ENCODE data around the gene CECR2.

CECR2 gene

DNA sequence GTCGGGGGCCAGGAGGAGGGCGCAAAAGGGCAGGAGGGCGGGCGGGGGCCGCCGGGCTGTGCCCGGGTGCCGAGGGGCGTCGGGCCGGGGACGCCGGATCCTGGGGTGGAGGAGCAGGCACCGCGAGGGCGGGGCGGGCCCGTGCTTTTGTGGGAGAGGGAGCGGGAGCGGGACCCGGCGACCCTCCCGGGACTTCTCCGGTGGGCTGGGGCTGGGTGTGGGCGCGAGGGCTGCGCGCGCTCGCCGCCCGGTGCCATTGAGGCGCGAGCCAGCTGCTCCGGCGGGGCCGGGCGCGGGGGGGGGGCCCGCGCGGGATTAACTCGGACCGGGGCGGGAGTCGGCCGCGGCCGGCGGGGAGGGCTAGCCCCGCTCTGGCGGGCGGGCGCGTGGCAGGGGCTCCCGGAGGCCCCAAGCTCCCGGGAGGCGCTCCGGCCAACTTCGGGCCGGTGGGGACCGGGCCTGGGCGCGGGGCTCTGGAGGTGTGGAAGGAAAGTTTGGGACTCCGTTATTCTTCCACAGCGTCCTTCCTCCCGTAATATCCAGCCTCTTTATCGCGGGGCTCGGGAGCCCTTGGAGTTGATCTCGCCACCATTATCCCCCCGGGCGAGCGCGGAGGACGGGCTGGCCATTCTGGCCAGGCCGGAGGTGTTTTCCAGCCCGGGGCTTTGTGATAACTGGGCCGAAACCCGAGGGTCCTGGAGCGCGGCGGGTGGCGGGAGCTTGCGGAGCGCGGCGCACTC lies 936 bp downstream of the CECR2 start:
- Histone ChIP-seq H3K9me3 (ENCODE audit: severe bottlenecking) (no peaks in the 10 kb centered on the region), H3K27ac (ENCODE audit: poor library complexity, severe bottlenecking) (no peak overlapping the region), H3K36me3 (ENCODE audit: low read depth) (no peaks in the 10 kb centered on the region), H3K4me3 (ENCODE audit: severe bottlenecking) (peak overlapping the region; percentile 20), H3K27me3 (ENCODE audit: insufficient read depth, poor library complexity, severe bottlenecking) (peaks cover 70% of the 10 kb centered on the region), H3K4me1 (ENCODE audit: insufficient read depth, poor library complexity, severe bottlenecking) (no peaks in the 10 kb centered on the region)
- TF ChIP-seq, protein P1, sequence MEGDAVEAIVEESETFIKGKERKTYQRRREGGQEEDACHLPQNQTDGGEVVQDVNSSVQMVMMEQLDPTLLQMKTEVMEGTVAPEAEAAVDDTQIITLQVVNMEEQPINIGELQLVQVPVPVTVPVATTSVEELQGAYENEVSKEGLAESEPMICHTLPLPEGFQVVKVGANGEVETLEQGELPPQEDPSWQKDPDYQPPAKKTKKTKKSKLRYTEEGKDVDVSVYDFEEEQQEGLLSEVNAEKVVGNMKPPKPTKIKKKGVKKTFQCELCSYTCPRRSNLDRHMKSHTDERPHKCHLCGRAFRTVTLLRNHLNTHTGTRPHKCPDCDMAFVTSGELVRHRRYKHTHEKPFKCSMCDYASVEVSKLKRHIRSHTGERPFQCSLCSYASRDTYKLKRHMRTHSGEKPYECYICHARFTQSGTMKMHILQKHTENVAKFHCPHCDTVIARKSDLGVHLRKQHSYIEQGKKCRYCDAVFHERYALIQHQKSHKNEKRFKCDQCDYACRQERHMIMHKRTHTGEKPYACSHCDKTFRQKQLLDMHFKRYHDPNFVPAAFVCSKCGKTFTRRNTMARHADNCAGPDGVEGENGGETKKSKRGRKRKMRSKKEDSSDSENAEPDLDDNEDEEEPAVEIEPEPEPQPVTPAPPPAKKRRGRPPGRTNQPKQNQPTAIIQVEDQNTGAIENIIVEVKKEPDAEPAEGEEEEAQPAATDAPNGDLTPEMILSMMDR (IDR thresholded peaks at IDR 0.05; ENCODE audit: poor library complexity, severe bottlenecking) = no peak
- ATAC-seq (ENCODE audit: low read depth) = no peak
- DNase-seq (ENCODE audit: low spot score) = no peak

DNA sequence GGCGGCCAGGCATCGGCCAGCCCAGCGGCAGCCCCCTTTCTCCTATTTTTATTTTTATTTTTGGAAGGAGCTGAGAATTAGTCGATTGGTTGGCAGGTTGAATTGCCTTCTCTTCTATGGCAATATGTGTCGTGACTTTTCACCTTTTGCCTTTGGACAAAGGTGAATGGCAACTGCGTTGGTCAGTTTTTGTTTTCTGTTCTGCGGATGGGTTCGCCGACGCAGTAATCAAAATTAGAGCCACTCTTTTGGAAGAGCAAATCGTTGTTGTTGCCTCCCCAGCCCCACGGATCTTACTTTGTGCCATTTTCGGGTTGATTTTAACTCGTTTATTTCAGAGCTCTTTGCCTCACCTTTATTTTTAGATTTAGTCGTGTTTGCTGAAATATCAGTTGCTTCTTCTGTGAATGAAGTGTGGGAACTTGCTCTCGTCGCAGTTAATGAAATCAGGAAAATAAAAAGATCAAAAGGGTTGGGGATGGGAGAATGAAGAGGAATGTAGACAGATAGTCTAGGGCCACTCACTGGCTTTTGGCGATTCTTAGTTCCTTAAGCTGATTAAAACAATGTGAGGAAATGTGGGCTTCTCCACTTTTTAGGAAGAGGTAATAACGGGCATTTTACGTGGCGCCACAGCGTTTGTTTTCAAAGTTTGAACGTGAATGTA lies 1.6 kb downstream of the CECR2 start:
- Histone ChIP-seq H3K4me1 (ENCODE audit: insufficient read depth, poor library complexity, severe bottlenecking) (no peaks in the 10 kb centered on the region), H3K9me3 (ENCODE audit: severe bottlenecking) (no peaks in the 10 kb centered on the region), H3K36me3 (ENCODE audit: low read depth) (no peaks in the 10 kb centered on the region), H3K27ac (ENCODE audit: poor library complexity, severe bottlenecking) (no peak overlapping the region), H3K4me3 (ENCODE audit: severe bottlenecking) (no peak overlapping the region), H3K27me3 (ENCODE audit: insufficient read depth, poor library complexity, severe bottlenecking) (peaks cover 70% of the 10 kb centered on the region)
- DNase-seq (ENCODE audit: low spot score) (no peak), ATAC-seq (ENCODE audit: low read depth) (no peak)
- TF ChIP-seq, protein P1 (IDR thresholded peaks at IDR 0.05; ENCODE audit: poor library complexity, severe bottlenecking) = no peak

GRCh38 chr22:17371448-17371847 lies 2.2 kb downstream of the CECR2 start:
- TF ChIP-seq, protein P1 (IDR thresholded peaks at IDR 0.05; ENCODE audit: poor library complexity, severe bottlenecking) = no peak
- Histone ChIP-seq H3K27me3 (ENCODE audit: insufficient read depth, poor library complexity, severe bottlenecking) (peaks cover 65% of the 10 kb centered on the region), H3K4me3 (ENCODE audit: severe bottlenecking) (no peak overlapping the region), H3K36me3 (ENCODE audit: low read depth) (no peaks in the 10 kb centered on the region), H3K4me1 (ENCODE audit: insufficient read depth, poor library complexity, severe bottlenecking) (no peaks in the 10 kb centered on the region), H3K9me3 (ENCODE audit: severe bottlenecking) (no peaks in the 10 kb centered on the region), H3K27ac (ENCODE audit: poor library complexity, severe bottlenecking) (no peak overlapping the region)
- DNase-seq (ENCODE audit: low spot score) (no peak), ATAC-seq (ENCODE audit: low read depth) (no peak)

DNA sequence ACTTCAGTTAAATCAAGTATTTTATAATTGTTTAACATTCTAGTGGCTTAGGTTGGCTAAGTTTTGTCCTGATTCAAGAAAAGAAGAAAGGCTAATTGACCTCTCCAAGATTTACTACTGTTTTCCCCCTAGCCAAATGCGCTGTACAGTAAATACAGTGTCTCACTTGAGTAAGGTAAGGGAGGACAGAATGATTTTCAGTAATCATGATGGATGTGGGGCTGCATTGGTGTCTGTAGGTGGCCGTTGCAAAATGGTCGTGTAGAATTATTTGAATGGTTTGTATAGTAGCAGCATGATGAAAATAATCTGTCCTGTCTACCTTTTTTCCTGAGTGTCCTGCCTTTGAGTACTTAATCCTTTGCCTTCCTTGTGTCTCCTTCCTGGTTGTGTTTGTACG lies 4.6 kb downstream of the CECR2 start:
- Histone ChIP-seq H3K27ac (ENCODE audit: poor library complexity, severe bottlenecking) (no peak overlapping the region), H3K4me3 (ENCODE audit: severe bottlenecking) (no peak overlapping the region), H3K4me1 (ENCODE audit: insufficient read depth, poor library complexity, severe bottlenecking) (no peaks in the 10 kb centered on the region), H3K9me3 (ENCODE audit: severe bottlenecking) (no peaks in the 10 kb centered on the region), H3K36me3 (ENCODE audit: low read depth) (no peaks in the 10 kb centered on the region), H3K27me3 (ENCODE audit: insufficient read depth, poor library complexity, severe bottlenecking) (peaks cover 41% of the 10 kb centered on the region)
- TF ChIP-seq, protein P1 (IDR thresholded peaks at IDR 0.05; ENCODE audit: poor library complexity, severe bottlenecking) = no peak
- DNase-seq (ENCODE audit: low spot score) = no peak
- ATAC-seq (ENCODE audit: low read depth) = no peak
